Measurements from ENCODE around the gene HLX.

The HLX gene, protein sequence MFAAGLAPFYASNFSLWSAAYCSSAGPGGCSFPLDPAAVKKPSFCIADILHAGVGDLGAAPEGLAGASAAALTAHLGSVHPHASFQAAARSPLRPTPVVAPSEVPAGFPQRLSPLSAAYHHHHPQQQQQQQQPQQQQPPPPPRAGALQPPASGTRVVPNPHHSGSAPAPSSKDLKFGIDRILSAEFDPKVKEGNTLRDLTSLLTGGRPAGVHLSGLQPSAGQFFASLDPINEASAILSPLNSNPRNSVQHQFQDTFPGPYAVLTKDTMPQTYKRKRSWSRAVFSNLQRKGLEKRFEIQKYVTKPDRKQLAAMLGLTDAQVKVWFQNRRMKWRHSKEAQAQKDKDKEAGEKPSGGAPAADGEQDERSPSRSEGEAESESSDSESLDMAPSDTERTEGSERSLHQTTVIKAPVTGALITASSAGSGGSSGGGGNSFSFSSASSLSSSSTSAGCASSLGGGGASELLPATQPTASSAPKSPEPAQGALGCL

DNA sequence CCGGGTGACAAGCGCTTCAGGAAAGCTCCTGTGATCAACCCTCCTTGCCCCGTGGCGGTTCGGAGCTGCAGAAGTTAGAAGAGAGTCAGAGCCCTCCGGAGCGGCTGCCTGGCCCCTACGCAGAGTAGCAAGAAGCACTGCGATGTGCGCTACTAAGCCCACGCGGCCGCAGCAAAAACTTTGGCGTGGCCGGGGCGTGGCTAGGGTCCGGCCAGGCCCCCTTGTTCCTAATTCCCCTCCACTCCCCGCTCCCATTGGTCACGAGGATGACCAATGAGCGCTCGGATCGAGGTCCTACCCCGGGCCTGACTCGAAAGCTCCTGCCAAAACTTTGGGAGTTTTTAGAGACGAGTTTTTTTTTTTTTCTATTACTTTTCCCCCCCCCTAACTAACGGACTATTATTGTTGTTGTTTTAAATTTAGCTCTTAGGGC lies at the start of gene HLX:
HLX (plus strand) TSS at position 368 of the 433 bp plus-strand sequence. CDS start 415 bp downstream, outside the sequence.
- peak; percentile 70 for DNase-seq

DNA sequence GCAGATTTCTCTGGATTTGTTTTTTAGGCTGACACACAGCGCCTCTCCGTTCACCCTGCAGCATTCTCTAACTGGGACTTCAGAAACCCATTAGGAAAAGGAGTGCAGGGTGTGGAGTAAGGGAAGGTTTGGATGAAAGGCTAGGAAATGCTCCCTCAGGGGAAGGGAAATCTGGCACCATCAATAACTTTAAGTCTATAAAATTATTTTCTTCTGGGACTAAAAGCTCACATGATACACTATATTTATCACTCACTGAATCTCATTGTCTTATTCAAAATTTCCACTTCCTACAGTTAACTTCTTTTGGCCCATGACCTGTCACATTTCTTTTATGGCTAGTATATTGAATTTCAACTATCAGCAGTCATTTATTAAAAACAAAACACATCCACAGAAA lies 45.8 kb upstream of the HLX start:
- no peak for DNase-seq

DNA sequence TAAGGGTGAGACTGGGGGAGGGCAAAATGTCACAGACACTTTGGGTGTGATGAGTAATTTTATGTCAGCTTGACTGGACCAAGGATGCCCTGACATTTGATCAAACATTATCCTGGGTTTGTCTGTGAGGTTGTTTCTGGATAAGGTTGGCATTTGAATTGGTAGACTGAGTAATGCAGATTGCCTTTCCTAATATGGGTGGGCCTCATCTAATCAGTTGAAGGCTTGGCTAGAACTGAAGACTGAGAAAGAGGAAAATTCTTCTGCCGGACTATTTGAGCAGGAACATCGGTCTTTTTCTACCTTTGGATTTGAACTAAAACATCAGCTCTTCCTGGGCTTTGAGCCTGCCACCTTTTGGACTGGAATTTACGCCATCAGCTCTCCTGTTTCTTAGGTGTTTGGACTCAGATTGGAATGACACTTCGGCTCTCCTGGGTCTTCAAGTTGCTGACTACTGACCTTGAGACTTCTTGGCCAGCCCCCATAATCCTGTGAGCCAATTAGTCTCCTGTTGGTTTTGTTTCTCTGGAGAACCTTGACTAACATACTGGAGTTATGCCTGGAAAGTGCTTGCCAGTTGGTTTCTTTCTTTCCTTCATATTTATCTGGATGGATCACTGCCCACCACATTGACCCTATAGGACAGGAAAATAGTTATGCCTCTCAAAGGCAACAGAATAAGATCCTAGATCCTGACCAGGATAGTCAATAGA lies 44.9 kb upstream of the HLX start:
- no peak for DNase-seq

DNA sequence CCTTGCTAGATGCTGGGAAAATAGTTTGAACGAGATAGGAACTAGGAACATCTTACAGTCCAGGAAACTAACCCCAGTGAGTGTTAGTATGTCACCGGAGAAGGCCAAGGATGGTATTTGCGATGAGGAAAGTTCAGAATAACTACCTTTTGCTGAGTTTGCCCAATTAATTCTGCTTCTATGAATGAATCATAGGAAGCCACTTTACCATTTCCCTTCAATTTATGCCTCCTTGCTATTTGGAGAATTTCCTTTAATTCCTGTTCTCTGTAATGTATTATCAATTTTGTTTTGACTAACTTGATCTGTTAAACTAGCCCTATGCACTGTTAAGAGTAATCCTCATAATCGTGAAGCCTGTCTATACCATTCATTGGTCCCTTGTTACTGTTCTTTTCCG lies 40.7 kb upstream of the HLX start:
- no peak for DNase-seq

DNA sequence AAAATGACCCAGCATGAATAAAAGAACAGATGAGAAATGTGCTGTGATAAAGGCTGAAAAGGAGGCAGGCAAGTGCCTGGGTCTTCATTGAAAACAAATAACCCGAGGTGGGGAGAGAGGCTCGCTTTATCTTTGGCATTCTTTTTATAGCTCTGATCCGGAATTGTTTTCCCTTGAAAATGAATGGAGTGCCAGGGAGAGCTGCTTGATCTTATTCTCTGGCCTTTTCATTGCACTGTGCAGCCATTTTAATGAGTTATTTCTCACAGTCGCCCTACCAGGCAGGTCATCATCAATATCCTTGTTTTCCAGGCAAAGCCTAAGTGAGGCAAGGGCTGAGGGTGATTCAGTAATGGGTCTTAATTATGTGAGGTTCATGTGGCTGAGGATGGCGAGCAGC lies 39.8 kb upstream of the HLX start:
- no peak for DNase-seq

DNA sequence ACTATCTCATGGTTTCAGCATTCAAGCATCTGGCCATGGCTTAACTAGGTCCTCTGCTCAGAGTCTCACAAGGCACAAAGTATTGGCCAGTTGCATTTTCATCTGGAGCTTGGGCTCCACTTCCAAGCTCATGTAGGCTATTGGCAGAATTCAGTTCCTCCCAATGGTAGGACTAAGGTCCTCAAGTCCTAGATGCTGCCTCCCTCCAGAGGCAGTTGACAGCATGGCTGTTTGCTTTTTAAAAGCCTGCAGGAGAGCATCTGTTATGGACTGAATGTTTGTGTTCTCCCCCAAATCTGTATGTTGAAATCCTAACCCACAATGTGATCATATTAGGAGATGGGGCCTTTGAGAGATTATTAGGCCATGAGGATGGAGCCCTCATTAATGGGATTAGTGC lies 38.0 kb upstream of the HLX start:
- no peak for DNase-seq

DNA sequence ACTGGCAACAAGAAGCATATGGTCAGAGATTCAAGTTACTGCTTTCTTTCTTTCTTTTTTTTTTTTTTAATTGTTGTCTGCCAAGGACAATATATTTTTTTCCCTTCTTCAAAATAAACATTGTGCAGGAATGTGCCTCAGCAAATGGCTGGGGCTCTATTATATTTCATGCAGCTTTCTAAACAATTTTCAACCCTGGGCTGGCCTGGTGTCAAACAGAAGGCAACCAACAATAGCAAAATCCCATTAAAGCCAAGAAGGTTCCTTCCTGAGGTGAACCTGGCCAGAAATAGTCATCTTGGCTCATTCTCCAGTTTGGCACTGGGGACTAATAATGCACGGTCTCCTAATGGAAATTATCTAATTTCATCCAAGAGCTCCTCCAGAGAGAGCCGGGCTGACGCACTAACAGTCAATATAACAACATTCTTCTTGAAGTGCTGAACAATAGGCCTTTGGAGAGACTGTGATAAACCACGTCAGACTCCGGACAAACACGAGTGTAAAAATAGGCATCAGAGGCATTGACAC lies 35.7 kb upstream of the HLX start:
- DNase-seq, result no peak

DNA sequence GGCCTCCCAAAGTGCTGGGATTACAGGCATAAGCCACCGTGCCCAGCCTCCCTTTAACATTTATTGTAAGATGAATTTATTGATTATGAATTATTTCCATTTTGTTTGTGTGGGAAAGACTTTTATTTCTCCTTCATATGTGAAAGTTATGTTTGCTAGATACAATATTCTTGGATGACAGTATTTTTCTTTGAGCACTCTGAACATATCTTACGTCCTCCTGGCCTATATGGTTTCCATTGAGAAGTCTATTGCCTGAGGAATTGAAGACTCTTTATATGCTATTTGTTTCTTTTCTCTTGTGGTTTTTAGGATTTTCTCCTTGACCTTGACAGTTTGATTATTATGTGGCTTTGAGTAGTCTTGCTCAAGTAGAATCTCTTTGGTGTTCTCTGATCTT lies 26.8 kb upstream of the HLX start:
- DNase-seq, result no peak

DNA sequence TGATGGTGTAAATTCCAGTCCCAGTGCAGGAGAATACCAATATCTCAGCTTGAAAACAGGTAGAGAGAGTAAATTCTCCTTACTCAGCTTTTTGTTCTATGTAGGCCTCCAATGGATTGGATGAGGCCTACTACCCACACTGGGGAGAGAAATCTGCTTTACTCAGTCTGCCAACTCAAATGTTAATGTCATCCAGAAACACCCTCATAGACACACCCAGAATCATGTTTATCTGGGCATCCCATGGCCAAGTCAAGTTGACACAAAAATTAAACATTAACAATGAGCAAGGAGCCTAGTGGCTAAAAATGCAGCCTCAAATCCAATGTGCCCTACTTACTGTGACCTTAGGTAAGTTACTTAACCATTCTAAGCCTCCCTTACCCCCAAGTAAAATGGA lies 6.9 kb upstream of the HLX start:
- DNase-seq, result no peak

DNA sequence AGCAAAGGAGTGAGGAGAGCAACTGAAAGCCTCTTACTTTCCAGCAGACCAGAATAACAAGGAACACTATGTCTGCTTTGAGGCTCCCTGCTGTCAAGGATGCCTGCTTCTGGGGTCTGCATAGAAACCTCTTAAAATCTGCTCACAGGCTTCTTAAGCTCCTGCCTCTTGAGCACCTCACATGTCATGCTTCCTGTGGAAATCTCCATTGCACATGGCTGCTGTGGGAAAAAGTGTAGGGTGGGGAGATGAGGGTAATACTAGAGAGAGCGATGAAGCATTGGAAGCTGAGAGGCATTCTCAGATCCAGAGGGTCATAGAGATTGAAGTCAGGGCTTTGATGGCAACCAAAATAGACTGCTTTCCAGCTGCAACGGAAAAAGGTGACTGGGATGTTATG lies 6.2 kb upstream of the HLX start:
- DNase-seq, result no peak

DNA sequence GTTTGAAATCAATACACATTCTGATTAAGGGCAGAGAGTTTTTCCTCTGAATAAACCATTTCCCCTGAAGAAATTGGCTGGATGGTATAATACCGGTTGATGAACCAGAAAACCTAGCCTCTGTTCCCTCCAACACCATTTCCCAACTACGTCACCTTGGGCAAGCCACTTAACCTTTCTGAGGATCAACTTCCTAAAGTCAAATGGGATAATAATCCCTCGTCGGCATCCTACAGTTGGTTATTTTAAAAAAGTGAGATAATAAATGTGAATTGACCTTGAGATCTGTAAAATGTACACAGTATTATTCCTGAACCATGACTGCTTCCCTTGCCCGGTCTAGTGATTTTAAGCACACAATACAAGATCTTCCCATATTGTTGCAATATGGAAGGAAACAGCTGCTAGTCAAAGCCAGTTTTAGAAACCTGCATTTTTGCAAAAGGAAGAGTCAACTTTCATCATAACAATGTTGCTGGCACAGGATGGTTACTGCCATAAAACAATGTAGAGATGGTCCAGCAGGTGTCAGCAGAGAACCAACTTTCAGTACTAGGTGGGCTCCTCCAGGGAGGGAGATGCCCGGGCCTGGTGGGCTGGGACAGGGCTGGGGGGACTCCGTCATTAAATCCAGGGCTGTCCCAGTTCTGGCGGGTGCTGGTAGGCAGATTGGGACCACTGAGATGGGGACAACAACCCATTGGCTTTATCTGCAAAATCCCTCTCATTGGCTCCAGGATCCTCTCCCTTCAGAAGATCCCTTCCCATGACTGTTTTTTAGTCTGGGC lies 5.2 kb upstream of the HLX start:
- DNase-seq, result peak; percentile 58

DNA sequence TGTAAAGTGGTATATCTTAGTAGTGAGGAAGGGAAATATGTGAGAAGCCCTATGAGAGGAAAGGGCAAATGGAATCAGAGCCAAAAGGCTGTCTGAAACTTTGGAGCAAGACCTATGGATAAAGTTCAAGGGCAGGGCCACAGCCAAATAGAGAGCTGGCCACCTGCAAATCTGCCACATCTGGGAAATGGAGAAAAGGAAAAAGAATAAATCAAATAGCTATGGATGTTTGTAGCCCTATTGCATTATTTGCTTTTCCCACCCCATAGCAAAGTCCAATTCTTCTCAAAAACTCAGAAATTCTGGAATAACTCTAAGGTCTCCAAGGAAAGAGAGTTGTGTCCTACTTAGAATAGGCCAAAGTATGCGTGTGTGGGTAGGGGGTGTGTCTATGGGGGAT lies 4.0 kb upstream of the HLX start:
- no peak for DNase-seq

DNA sequence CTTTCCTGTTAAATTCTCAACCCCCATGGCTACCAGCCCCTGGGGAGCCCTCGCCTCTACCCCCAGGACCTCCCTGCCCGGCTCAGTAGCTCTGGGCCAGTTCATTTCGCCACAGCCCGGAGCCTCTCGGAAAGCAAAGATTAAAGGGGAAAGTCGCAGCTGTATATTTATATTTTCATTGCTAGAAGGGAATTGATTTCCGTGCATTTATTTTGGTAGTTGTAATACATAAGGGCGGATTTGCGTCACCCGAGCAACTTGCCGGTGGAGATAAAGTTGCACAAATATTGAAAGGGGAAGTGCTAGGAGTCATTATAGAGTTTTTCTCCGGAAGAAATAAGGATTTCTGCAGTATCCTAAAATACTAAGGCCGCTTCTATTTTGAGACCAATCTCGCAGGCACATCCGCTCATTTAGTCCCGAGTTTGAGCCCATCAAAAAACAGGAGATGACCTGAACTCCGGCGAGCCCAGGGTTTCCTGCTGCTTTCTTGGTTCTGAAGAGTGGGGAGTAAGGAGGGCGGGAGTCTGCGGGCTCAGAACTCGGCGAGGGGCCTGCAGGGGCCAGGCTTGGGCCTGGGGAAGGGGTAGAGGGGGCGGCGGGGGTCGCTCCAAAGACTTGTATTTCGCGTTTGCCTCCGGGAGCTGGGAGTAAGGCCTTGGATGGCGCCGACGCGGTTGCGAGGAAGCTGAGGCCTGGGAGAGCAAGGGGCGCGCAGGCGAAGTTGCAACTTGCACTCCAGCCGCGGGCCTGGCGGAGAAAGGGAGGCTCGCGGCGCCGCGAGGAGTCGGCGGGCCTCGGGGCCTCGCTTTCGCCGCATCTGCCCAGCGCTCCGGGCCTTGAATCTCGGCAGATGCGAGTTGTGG lies 2.5 kb upstream of the HLX start:
- DNase-seq, result no peak

DNA sequence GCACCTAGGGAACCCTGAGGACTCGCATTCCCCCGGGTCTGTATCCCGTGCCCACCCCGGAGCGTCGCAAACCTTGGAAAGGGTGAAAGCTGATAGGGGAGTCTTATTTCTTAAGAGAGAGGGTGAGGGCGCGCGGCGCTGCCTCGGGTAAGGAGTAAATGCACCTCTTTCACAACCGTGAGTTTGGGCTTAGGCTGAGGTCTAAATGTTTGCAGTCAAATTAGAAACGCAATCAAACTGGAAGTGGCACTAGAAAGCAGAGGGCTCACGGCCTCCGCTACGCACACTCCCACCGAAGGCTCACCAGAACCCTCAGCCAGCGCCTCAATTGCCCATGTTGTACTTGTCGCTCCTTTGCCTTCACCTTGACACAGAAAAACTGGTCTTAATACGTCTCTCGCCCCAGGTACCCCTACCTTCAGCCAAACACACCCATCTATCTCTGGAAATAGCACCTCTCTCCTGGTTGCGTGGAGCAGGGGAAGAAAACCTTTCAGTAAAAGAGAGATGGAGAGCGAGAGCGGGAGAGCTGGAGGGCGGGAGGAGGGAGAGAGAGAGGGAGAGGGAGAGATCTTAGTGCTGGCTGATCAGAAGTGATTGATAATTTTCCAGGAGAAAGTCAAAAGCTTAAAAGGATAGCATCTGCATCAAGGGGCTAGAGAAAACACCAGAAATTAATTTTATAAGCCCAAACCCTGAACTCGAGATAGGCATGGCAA lies 1.7 kb upstream of the HLX start:
- no peak for DNase-seq

DNA sequence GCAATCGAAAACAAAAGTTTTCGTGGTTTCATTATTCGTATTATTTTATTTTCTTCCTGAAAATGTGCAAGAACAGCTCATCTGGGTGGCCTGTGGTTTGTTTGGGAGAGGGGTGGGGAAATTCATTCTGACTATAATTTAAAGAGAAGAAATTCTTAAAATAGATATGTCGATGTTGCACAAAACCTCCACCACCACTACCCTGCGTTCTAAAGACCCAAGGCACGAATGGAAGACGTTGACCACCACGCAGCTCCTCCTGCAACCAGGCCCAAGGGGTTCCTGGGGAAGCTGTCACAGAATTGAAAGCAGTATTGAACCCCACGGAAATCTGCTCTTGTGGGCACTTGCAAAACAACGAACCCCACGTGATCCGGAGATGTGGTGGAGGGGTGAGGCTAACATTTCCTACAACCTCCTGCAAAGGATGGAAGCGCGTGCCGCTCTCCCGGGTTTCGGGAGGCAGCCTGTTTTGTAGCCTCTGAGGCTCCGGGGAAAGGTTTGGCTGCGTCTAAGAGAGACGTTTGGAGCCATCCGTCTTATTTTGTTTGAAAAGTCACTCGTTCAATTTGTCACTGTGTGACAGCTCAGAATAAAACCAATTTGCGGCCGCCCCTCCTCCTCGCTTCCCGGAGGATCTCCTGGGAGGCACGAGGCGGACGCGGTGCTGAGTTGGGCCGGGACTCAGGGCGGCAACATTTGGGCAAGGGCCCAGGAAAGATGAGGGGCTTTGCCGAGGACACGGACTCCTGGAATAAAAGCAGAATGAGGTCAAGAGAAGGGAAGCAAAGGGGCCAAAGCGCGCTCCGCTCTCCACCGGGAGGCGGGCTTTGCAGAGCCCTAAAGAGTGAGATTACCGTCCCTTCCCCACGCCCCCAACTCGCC lies 810 bp upstream of the HLX start:
- peak; percentile 21 for DNase-seq

DNA sequence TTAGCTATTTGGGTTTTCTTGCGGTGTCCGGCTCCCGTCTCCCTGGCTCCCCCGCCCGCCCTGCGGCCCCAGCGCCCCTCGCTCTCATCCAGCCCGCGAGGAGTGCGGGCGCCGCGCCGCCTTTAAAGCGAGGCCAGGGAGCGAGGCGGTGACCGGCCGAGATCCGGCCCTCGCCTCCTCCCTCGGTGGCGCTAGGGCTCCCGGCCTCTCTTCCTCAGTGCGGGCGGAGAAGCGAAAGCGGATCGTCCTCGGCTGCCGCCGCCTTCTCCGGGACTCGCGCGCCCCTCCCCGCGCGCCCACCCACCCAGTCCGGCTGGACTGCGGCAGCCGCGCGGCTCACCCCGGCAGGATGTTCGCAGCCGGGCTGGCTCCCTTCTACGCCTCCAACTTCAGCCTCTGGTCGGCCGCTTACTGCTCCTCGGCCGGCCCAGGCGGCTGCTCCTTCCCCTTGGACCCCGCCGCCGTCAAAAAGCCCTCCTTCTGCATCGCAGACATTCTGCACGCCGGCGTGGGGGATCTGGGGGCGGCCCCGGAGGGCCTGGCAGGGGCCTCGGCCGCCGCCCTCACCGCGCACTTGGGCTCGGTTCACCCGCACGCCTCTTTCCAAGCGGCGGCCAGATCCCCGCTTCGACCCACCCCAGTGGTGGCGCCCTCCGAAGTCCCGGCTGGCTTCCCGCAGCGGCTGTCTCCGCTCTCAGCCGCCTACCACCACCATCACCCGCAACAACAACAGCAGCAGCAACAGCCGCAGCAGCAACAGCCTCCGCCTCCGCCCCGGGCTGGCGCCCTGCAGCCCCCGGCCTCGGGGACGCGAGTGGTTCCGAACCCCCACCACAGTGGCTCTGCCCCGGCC lies 492 bp downstream of the HLX start:
- DNase-seq, result peak; percentile 56

DNA sequence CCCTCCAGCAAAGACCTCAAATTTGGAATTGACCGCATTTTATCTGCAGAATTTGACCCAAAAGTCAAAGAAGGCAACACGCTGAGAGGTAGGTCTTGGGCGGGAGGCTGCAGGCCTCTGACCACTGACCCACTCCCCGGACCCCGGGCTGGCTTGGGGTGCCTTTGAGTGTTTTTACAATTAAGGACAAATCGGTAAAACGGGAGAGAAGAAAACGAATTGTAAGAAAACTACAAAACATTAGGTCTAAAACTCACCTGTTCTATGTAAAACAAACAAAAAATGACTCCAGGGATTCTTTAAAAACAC lies 1.1 kb downstream of the HLX start:
- no peak for DNase-seq

DNA sequence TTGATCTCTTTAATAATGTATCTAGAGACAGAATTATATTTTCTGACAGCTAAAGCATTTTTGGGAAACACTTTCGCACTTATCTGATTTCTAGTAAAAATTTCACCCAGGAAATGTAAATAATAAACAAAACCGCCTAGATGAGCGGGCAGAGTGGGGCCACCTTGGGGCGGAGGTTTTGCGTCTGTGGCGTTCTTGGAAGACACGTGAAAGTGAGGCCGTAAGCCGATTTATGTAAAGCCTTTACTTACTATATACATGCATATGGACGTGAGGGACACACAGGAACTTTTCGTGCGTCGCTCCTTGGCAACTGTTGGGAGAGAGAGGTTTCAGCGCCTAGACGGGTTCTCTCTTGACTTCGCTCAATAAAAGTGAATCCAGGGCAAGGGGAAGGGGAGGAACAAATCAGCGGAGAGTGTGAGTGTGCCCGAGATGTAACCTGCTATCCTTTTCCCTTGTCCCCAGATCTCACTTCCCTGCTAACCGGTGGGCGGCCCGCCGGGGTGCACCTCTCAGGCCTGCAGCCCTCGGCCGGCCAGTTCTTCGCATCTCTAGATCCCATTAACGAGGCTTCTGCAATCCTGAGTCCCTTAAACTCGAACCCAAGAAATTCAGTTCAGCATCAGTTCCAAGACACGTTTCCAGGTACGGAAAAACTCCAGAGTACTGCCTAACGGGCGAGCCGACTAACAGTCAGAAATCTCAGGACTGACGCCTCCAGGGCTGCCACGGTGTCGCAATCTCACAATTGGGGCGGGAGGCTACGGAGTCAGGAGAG lies 1.7 kb downstream of the HLX start:
- DNase-seq, result no peak
